ENCODE measurements around the gene ZNF710.
A peak's percentile ranks its signal among the peaks of the same experiment; 100 is the strongest.

The ZNF710 gene

DNA sequence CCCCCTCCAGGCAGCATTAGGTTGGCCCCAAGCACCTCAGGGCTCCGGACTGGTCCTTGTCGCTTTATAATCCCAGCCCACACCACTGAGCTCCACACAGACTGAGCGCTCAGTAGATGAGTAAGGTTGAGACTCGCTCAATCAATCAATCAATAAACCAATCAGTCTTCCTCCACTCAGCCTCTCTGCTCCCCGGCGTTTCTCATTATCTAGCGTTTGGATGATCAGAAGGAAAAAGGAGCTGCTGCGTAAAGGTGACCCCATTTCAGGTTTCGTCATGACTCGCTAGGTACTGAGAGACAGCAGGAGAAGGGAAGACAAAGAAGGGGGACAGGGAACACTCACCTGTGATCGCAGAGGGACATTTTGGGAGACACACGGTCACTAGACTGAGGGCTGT, 41.2 kb downstream of the ZNF710 start:
- DNase-seq: no peak

DNA sequence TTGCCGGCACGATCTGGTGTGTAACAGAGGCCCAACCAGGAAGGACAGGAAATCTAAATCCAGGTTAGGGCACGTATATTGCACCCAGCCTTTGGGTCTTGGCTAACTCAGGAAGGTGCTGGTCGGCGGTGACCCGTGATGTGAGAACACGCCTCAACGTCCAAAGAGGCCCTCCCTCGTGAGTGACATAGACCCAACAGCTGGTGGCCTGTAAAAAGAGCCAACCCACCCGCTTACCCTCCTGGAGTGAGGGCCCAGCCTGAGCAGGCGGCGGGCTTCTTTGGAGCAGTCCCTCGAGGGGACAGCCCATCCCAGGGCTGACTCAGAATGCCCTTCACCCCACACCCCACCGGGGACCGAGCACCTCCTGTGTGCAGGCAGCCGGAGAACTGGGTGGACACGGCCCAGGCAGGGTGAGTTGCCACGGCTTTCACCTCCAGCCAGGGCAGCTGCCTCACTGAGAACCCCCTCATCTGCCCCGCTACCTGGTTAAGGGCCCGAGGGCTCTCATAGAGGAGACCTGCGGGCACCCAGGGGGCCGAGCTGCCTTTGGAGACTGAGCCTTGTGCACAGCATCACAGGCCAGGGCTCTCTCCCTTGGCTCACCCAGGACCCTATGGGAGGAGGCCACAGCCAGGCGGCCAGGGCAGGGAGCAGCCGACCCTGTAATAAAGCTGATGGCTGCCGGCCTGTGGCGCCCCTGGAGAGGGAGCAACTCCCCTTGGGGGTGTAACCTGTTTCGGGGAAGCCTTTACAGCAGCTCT, 41.8 kb downstream of the ZNF710 start:
- no peak for DNase-seq

- no peak for DNase-seq
These were observed 42.4 kb downstream of the ZNF710 start for GRCh38 chr15:90043530-90044010.

DNA sequence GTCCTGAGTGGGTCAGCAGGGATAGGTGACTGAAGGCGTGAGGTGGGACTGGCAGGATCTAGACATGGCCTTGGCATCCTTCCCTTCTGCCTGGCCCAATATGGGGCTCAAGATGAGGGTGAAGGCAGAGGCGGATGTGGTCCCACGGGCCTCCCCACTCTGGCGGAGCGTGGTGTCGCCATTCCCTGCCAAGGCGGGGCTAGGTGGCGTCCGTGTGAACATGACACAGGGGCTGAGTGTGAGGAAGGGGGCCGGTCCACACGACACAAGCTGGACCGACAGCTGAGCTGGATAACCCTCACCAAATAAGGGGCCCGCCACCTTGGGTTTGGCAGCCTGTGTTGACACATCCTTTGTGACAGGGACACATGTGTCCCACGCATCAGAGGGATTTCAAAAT, 43.1 kb downstream of the ZNF710 start:
- DNase-seq: no peak

DNA sequence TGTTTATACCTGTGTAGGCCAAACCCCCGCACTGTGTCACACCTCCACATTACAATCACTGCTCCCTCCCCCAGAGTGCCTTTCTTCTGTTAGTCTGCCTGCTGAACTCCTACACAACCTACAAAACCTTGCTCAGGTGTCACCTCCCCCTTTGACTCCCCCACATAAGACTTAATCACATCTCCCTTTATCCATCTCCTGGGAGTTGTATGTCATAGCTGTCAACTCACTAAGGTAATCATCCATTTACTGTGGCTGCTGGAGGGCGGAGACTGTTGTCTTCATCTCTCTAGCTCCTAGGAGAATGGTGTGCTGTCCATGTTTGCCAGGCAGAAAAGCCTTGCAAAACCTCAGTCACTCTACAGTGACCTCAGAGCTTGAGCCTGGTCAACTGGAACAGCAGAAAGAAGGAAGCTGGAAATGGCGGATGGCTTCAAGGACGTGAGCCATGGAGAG, 43.8 kb downstream of the ZNF710 start:
- no peak for DNase-seq

GRCh38 chr15:90046289-90046688, 45.2 kb downstream of the ZNF710 start:
- DNase-seq: no peak

DNA sequence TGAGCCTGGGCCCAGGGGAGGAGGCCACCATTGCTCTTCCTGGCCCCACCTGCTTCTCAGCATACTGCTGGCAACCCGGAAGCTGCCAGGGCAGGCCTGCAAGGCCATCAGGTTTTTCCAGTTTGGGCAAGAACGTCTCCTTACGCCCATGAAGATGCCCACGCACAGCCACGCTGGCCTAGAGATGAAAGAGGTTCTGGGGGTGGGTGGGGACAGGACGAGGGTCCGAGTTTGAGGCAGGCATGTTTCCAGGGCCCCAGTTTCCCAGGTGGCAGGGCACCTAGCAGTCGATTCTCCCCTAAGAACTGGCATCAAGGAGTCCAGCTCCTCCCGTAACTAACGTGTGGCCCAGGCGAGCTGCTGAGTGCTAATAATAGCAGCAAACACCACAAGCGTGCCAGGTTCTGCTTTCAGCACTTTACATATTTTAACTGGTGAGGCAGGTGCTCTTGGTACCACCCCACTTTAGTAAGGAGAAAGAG, 45.8 kb downstream of the ZNF710 start:
- DNase-seq: no peak

DNA sequence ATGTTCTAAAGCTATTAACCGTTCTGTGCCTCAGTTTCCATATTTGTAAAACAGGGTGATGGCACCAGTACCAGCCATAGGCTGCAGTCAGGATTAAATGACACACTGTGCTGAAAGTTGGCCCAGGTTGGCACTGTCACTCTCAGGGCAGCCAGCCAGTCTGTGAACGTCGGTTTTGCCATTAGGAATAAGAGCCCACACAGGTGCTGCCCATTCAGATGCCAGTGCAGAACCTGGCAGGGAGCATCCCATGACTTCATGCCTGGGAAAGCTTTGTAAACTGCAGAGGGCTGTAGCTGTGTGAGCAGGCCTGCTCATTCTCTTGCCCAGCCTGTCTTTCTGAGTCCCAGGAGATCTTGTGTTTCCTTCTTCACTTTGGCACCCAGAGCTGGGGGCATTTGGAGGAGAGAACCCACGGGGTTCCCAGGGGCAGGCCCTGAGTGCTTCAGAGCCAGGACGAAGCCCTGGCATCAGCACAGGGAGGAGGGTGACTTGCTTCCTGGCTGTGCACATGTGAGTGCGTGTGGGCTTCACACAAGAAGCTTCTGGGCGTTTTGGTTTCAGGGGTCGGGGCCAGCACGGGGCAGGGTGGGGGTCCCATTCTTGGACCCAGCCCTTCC, 46.9 kb downstream of the ZNF710 start:
- DNase-seq: no peak

GRCh38 chr15:90049030-90049429, 47.9 kb downstream of the ZNF710 start:
- DNase-seq: no peak

DNA sequence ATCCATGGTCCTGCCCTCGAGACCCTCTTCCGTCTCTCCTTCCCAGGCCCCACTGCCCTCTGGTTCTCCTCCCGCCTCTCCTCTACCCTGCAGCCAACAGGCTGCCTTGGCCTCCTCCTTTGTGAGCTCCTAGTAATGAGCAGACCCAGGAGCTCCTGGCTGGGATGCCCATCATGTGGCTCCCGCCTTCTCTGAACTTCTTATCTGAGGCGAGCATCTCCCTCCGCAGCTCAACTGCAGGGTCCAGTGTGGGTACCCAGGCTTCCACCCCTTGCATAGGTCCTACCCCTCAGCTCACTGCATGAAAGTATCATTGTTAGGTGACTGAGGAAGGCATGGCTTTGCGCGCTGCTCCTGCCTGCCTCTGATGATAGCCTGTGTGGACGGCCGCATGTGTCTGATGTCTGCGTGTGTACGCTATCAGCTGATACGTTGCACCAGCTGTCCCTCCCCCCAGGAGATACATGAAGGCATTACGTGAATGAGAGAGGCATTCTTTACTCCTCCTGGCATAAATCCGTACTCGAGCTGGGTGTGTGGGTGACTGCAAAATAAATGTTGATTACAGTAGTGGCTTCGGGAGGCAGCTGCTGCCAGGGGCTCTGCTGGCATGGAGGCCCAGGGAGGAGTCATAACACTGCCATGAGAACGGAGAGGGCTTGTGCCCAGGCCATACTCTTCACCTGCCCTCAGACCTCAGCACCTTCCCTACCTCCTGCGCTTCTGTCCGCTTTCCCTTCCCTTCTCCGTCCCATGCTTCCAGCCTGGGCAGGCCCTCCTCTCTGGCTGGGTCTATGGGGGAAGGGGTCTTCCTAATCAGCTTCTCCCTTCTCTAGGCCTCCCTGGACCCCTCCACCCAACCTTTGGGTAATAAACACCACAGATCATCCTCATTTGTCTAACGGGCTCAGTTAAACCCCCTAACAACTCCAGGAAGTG, 48.8 kb downstream of the ZNF710 start:
- DNase-seq: no peak

- DNase-seq: no peak
These were observed 50.8 kb downstream of the ZNF710 start for GRCh38 chr15:90051874-90052273.

DNA sequence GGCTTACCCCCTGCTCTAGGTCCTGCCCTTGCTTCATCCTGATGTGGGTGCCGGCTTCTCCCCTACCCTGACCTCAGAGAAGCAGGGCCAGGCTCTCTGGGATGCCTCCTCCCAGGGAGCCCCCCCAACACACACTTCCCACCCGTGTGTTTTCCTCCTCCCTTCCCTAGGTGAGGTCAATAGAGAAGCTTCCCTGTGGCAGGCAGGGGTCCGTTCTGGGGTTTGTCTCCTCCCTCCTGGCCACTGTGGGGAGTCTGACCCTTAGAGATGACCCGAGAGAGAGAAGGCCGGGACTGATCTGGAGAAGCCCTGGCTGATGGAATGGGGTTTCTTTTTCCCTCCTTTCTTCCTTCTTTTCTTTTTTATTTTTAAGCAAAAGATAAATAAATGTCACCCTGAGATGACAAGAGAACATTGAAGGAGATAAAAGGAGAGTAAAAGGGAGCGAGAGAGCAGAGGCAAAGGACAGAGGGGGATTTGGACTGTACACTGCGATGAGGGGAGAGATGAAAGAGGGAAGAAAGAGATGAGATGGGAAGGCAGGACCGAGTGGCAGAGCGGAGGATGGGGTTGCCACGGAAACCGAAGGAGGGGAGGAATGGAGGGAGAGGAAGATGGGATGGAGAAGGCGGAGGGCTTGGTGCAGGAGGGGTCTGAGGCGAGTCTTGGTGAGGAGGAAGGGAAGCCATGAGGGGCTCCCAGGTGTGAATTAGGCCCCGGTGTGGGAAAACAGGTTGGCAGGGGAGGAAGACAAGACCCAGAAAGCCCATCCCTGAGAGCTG, 52.8 kb downstream of the ZNF710 start:
- no peak for DNase-seq

- no peak for DNase-seq
These were observed 53.5 kb downstream of the ZNF710 start for GRCh38 chr15:90054618-90055097.

DNA sequence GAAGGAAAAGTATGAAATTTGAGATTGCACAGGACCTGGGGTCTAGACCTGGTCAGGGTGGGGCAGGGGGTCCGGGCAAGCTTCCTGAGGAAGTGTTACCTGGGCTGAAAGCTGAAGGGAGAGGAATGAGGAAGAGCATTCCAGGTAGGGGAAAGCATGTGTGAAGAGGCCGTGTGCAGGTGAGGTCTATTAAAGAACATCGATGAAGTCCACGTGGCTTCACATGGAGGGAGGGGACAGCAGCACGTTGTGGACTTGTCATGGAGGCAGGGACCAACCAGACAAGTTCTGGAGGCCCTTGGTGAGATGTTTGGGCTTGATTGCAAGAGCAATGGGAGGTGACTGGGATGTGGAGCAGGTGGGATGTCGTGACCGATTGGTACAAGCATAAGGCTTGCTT, 54.1 kb downstream of the ZNF710 start:
- no peak for DNase-seq

- no peak for DNase-seq
These were observed 55.4 kb downstream of the ZNF710 start for GRCh38 chr15:90056529-90056928.

- DNase-seq: no peak
These were observed 57.2 kb downstream of the ZNF710 start for GRCh38 chr15:90058308-90058707.

DNA sequence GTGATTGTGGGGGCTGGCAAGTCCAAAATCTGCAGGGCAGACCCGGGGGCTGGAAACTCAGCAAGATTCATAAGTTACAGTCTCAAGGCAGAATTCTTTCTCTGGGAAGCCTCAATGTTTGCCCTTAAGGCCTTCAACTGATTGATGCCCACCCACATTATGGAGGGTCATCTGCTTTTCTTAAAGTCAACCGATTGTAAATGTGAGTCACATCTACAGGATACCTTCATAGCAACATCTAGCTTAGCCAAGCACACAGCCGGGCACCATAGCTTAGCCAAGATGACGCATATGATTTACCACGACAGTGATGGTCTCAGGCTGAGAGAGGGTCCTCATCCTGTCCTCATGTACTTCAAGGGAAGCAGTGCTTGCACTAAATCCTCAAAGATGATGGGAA, 57.7 kb downstream of the ZNF710 start:
- DNase-seq: no peak

GRCh38 chr15:90059208-90059985, 58.3 kb downstream of the ZNF710 start:
- DNase-seq: peak; percentile 34

DNA sequence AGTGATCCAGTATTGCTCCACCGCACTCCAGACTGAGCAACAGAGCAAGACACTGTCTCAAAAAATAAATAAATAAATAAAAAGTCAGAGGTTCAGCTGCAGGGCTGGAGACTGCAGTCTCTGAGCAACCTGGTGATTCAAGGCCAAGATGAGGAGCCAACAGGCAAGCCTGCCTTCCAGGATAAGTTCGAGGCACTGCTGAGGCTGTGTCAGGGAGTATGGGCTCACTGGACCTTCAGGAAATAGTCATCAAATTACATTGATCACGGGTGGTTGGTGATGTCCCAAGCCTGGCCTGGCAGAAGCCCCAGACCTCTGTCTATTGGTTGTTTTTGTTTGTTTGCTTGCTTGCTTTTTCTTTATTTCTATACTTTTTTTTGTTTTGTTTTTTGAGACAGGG, 59.7 kb downstream of the ZNF710 start:
- DNase-seq: no peak

GRCh38 chr15:90062023-90062442, 60.9 kb downstream of the ZNF710 start:
- peak; percentile 51 for DNase-seq

DNA sequence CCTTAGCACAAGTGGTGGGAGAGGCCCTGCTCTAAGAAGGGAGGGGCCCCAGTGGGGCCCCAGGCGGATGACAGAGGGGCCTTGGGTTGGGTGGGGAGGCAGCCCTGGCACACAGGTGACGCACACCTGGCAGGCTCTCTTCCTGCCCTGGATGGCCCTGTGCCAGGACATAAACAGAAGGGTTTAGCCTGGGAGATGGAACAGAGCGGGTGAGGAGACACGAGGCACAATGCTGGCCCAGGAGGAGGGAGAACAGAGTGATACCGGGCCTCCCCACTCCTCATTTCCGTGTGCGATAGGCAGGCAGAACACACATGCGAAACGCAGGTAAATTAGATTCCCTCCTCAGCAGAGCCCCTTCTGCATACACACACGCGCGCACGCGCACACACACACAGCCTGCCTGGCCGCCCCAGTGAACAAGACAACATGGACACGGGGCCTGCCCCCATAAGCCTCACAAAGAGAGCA, 61.4 kb downstream of the ZNF710 start:
- DNase-seq: no peak
